PC-3 (cell line): ENCODE data around the gene RIPPLY3.

Source experiments
- EZH2 ChIP-seq: fragments of 300-600 bp; sonication (generic); IDR thresholded peaks from one replicate; pipeline ENCODE4 v1.6.1; 2017; ENCODE audit warnings: antibody characterized with exemption, mild to moderate bottlenecking, low read length; ENCODE audit not compliant: unreplicated experiment
- TF ChIP-seq, protein P1 (sequence below): fragments of 300-600 bp; sonication (generic); conservative IDR thresholded peaks from 2 replicates; pipeline ENCODE4 v1.5.1; 2017; ENCODE audit warnings: antibody characterized with exemption, low read depth, mild to moderate bottlenecking, low read length

DNA sequence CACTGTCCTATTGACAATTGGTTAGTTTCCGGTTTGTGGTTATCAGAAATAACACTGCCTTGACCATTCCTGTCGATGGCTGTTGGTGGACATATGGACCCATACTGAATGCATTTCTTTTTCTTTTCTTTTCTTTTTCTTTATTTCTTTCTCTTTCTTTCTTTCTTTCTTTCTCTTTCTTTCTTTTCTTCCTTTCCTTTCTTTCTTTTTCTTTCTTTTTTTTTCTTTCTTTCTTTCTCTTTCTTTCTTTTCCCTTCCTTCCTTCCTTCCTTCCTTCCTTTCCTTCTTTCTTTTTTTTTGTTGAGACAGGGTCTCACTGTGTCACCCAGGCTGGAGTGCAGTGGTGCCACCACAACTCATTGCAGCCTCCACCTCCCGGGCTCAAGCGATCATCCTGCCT is 24.4 kb downstream of the RIPPLY3 start:
- TF ChIP-seq, protein P1, sequence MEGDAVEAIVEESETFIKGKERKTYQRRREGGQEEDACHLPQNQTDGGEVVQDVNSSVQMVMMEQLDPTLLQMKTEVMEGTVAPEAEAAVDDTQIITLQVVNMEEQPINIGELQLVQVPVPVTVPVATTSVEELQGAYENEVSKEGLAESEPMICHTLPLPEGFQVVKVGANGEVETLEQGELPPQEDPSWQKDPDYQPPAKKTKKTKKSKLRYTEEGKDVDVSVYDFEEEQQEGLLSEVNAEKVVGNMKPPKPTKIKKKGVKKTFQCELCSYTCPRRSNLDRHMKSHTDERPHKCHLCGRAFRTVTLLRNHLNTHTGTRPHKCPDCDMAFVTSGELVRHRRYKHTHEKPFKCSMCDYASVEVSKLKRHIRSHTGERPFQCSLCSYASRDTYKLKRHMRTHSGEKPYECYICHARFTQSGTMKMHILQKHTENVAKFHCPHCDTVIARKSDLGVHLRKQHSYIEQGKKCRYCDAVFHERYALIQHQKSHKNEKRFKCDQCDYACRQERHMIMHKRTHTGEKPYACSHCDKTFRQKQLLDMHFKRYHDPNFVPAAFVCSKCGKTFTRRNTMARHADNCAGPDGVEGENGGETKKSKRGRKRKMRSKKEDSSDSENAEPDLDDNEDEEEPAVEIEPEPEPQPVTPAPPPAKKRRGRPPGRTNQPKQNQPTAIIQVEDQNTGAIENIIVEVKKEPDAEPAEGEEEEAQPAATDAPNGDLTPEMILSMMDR, result no peak
- TF ChIP-seq EZH2, result no peak
